Activated CD8-positive, alpha-beta memory T cell treated with anti-CD3 and anti-CD28 coated beads, Interleukin-2, amount 50 U/mL, for 4 hours (primary cell): ENCODE results near the gene MYO5B.

ENCODE experiments used
- DNase-seq: peaks from one replicate; pipeline ENCODE4 v3.0.0-alpha.2; 2020

Gene MYO5B

DNA sequence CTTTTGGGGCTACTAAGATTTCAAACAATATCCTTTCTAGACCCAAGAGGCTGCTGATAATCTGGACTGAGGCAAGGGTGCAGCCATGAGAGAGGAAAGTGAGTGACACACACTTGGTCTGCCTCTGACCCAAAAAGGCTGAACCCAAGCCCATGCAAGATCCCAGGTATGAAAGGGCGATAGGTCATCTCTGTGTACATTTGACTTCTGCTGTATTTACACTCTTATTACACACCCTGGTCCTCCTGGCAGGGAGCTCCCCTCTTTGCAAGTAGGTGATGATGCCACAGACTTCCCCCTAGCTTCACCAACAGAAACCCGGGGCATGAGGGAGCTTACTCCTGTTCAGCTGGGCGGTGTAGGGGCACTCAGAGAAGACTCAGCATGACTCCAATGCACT is 319.8 kb downstream of the MYO5B start:
- DNase-seq: no peak

DNA sequence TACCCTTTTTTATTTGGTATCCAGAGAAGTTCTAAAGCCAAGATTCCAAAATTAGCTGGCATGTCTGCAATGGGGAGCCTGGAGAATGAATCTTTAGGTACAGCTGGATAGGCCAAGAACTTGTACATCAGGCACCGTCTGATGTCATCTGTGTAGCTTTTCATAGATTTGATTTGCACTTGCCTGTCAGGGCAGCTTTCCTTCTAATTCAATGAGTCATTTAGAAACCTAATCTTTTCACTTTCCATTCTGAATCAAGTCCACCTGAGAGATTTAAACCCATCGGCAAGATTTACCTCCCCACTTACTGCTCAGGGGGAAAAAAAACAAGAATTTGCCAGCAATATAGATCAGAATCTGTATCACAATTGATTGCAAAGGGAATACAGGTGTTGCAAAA is 320.7 kb downstream of the MYO5B start:
- DNase-seq: no peak

DNA sequence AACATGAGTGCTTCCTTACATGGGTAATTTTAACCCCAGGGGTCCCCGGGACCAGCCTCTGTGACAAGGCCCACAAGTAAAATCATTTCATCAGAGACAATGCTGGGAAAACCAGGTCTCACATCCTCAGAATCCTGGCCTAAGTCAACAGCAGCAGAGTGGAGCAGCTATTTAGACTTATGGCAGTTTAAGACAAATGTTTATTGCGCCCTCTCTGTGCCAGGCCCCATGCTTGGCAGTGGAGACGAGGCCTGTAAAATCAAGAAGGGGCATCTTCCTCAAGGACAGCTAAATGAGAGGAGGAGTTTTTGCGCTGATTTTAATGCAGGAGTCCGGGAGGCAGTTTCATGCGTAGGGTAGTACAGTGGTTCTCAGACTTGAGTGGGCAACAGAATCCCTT is 325.6 kb downstream of the MYO5B start:
- no peak for DNase-seq

DNA sequence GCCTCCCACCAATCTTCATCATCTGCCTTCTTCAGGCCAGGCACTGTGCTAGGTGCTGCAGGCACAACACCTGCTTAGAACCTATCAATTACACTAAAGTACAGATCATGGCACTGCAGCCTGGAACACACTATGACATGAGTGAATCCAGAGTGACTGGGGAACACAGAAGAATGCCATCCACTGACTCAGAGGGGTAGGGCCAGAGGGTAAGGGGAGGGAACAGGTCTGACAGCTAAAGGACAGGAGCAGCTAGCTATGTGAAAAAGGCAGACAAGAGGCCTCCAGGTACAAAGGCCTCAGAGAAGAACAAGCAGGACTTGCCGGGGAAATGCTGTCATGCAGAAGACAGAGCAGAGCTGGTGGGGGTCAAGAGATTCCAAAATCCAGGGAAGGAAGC is 328.3 kb downstream of the MYO5B start:
- DNase-seq: no peak

DNA sequence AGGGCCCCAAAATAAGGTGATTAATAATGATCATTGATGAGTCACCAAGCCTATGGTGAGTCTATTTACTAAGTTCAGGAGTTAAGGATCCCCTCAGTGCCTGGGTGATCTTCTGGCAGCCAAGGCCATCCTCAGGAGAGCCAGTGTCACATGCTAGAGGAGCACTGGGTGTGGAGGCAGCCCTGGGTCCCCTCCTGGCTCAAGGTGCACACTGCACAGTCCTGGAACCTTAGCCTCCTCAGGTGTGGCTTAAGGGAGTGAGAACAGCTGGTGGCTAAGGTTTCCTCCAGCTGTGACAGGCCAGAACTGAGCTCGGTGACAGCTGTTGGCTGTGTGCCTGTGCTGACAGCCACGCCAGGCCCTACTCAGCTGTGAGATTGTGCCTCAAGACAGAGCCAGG is 329.5 kb downstream of the MYO5B start:
- DNase-seq: no peak

DNA sequence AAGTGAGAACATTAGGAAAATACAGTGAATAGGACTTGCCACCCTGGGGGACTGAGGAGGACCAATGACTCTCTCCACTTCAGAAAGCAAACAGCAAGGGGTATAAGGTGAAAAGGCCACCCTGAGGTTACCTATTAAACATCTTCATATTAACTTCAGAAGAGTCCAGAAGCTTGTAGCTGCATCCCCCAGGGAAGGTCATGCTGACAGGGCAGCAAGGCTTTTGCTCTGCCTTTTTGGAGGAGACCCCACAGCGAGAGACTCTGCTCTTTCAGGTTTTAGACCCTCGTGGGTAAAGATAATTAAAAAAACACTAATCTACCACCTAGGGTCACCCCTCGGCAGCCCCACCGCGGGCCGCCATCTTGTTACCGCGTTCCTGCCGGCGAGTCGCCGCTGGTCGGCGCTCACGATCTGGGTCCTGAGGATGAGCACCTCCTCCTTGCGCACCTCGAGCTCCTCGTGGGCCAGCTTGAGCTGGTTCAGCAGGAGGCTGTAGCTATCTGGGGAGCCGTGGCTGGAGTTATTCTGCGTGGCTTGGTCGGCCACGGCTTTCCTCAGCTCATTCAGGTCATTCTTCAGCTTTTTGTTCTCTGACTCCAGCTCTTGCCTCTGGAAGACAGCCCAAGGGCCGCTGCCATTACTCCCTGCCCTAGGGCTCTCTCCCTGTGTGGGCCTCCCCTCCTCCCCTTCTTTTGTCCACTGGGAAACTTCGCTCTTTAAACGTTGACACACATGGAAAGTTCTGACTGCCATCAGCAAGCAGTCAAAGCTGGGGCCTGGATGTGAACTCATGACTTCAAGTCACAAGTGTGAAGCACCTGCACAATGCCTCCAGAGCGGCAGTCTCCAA is 331.0 kb downstream of the MYO5B start:
- no peak for DNase-seq

DNA sequence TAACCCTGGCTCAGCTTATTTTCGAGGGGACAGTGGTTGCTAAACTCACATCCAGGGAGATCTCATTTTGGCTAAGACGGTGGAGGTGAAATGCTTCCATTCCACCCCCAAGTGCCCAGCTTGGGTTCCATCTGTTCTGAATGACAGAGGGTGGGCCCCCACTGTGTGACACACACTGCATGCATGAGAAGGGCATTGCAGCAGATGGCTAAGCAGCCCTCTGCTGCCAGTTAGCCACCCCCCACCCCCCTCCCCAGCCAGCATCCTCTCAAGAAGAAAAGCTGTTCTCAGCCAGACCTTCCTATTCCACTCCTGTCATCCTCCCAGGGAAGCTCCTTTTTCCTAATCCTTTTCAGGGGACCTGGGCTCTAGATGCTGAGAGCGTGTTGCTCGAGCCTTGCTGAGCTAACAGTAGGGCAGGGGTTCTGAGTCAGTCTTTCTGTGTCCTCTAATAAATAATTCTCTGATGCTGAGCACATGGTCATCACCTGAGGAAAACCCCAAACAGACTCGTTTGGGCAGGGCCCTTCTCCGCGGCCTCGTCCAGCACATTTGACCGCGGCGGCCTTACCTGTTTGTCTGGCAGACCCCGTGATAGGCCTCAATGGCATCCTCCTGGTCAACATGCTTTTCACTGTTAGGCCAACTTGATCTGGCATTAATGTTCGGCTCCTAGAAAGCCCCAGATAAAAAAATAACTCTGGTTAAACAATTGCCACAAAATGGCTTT is 332.1 kb downstream of the MYO5B start:
- no peak for DNase-seq

DNA sequence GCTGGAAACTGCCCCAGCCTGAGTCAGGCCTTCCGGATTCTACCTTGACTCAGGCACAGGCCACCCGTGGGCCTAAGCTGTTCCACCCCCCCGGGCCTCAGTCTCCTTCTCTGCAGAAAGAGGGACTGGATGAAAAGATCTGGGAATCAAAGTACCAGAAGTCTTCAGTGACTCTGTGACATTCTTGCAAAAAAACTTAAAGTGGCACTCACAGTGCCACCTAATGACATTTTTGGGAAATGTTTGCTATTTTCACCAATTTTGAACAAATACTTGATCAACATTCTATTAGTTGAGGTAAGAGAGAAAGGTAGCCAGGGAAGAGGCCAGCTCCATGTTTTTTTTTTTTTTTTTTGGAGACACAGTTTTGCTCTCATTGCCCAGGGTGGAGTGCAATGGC is 333.3 kb downstream of the MYO5B start:
- no peak for DNase-seq

DNA sequence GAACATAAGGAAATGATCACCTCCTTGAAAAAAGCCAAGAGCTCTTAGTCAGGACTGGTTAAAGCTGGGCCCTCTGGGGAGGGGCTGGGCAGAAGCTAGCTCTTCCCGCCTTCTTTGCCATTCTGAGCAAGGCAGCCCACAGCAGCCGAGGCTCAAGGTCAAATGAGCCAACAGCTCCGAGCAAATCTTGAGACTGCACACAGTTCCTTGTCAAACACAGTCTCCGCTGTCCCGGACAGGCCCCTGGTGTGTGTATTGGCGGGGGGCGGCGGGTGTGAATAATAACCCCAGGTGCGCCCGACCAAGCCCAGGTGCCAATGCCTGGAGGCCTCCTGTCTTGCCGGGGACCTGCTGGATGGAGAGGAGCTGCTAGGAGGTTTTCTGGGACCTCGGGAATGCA is 335.2 kb downstream of the MYO5B start:
- no peak for DNase-seq

DNA sequence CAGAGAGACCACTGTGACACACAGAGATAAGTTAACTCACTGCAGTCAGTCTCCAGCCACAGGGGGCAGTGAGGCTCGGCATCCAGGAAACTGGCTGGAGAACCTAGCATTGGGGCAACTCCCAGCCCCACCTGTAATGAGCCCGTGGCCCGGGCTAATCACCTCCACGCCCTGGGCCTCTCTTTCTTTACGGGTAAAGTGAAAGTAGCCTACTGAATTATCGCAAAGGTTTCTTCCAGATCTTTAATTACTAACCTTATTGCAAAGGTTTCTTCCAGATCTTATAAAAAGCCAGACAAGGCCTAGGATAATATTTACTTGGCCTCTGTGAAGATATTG is 336.0 kb downstream of the MYO5B start:
- DNase-seq: no peak

DNA sequence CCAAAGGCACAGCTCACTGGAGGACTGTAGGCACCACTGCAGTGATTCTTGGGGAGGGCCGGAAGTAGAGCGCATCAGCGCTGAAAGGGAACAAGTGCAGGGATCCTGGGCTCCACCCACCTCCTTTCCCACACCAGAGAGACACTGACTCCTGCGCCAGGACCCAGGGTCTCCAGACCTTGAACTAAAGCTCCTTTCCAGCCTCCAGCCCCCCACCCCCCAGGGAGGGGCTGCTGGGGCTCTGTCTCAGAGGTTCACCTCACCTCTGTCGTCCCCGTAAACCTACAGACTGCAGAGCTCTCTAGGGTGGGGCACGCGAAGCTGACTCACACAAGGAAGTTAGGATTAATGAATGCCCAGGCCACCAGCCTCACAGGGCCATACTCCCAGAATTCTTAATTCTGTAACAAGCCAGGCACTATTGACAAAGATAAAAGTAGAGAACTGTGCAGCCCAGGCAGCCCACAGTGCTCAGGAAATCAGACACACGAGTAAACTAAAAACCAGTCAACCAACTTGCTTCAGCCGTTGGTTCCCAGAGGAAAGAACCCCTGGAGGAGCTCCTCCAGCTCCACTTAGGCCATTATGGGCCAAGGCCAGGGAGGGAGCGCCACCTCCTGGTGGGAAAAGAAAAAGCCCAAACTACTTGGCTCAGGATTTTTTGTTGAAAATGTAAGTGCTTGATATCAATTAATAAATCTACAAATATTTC is 336.5 kb downstream of the MYO5B start:
- DNase-seq: peak; percentile 60

DNA sequence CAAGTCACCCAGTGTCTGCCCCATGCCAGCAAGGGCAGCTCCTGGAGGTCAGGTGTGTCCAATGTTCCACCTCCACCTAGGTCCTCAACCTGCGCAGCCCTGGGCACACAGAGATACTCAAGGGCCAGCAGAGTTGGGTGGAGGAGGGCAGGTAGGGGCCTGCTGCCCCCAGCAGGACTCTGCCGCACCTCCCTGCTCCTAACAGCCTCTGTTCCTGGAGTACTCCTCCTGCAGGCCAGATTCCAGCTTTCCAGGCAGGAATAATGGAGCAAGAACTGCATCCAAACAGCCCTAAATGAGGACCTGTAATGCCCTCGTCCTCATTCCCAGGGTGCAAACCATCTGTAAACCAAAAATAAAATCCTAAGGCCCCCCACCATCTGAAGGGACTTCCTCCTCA is 337.2 kb downstream of the MYO5B start:
- no peak for DNase-seq

DNA sequence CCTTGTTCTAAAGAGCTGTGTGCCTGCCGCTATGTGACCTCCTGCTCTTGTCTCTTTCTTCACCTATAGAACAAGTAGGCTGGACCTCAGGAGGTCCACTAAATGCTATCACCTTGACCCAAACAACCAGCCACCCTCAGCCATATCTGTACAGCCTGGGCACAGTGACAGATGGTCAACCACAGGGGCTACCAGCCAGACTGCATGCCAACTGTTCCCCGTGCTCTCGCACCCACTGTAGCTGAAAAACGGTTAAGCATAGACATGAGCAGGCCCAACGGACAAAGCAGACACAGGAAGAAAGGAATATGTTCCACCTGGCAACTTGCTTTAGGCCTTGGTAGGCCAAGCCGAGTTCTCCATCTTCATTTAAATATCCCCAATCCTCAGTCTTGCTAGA is 338.5 kb downstream of the MYO5B start:
- no peak for DNase-seq

DNA sequence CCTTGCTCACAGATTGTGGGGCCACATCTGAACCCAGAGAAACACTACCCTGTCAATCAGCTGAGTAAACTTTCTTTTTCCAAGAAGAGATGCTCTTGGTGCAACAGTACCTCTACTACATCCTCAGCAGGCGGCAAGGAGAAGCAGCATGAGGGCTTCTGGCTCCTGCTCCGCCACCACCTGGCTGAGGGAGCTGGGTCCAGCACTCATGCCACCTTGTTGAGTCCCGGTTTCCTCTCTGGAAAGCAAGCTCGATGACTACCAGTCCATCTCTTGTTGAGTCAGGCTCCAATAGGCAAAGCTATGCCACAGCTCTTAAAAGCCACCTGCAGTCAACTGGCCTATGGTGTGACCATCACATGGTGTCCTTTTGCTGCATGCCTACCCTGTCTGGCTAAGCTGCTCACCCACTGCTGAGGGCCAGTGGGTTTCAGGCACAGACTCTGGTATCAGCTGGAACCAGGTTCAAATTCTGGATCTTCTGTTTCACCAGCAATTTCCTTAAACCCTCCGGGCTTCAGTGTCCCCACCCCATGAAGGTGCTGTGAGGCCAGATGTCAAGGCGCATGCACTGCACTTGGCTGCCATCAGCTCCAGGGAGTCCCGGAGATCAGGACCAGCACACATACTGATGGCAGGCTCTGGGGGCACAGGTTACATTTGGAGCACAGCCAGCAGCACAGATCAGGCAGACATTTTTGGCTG is 339.1 kb downstream of the MYO5B start:
- no peak for DNase-seq

DNA sequence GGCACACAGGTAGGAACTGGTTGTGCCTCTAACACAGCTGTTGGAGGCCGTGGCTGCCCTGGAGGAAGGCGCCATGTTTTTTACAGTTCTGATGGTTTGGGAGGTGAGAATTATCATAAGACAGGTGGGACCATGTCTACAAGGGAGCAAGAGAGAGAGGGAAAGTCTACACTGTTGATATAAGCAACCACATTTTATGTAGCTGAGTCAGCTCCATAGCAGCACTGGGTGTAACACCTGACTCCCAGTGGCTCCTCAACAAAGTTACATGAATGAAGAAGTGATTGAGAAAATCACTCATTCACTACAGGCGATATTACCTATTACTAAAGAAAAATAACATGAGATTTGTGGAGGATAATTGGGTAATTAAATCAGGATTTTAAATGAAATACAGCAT is 340.3 kb downstream of the MYO5B start:
- no peak for DNase-seq

DNA sequence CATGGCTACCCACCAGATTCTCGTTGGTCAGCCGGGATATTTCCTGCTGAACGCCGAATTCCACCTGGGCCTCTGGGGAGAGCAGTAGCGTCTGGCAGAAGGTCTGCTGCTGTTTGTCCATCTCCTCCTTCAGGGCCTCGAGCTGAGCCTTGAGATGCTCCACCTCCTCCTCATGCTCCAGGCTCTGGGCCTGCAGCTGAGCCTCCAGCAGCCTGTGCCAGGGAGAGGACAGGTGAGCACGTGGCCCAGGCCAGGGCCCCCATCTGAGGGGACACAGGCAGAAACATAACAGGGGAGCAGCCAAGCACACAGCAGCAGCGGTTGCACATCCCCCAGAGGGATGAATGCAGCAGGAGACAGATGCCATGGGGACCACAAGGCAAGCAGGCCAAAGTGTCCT is 341.5 kb downstream of the MYO5B start:
- no peak for DNase-seq

DNA sequence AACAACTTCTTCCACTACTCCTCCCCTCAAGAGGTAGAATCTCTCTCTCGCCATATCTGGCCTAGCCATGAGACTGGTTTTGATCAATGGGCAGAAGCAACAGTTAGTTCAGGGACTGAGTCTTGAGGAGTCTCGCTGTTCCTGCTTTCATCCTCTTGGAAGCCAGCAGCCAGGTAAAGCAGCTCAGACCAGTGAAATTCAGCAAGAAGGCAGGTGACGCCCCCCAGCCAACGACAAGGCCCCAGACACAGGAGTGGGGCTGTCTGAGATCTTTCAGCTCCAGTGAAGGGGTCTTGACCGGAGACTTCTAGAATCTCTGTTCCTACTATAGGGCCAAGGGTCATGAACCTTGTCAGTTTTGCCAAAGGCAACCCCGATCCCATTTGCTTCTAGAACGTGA is 341.9 kb downstream of the MYO5B start:
- no peak for DNase-seq

DNA sequence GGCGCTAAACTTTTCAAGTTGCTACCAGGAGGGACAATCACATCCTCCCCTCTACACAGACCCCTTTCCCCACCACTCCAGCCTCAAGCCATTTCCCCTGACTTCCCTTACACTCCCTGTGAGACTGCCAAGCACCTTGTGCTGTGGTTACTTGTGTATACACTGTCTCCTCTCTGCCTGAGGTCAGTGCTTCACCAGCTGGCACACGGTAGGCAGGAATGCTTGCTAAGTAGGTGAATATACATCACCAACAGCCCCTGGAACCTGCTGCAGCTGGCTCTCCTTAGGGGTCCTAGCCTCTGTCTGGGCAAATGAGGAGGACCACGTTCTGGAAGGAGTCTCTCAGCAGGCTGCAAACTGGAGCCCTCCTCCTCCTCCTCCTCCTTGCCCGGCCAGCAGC is 343.3 kb downstream of the MYO5B start:
- DNase-seq: no peak

DNA sequence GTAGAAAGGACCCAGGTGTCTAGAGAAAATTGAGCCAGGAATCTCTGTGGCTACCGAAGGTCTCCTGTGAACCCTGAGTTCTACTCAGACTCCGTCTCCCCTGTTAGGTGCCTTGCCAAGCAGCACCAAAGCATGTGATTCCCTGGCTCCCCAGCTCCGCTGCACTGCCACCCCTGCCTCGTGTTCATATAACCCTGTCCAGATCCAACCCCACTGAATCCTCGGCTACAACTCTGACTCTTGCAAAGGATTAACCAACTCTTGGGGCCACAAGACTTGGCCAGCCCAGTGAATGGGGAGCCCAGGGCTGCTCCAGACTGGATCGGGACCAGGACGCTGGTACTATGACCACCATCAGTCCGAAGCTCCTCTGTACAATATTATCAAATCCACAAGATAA is 344.3 kb downstream of the MYO5B start:
- DNase-seq: no peak

DNA sequence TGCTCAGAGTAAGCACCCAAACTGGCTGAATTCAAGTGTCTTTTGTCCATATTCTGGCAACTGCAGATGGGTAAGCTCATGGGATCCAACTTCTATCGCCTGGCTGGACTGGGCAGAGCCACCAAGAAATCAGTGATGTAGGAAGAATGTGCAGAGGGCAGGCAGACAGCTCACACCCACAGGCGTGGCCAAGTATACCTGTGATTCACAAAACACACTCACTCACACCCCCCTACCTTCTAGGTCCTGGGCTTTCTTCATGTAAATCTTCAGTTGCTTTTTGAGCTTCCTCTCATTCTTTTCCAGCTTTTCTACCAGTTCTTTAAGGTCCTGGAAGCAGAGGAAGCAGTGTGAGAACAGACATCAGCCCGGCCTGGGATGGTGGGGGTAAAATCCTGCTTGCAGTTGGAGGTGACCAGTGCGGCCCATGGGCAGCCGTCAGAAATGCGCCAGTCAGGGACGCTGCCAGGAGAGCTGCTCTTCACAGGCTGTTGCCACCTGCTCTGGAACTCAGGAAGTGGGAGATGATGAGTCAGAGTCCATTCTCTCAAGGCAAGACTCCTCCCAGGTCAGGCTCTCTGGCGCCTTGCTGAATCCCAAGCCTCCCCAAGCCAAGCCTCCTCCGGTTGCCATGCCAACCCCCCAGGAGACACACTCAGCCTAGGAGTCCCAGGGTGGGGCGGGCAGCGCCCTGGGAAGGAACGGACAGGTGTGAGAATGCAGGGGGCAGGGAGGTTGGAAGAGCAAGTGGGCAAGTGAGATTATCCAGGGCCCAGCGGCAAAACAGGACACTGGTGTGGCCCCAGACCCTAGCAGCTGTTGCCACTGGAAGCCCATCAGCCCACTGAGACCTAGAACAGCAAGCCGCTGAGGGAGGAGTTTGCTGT is 345.4 kb downstream of the MYO5B start:
- no peak for DNase-seq

DNA sequence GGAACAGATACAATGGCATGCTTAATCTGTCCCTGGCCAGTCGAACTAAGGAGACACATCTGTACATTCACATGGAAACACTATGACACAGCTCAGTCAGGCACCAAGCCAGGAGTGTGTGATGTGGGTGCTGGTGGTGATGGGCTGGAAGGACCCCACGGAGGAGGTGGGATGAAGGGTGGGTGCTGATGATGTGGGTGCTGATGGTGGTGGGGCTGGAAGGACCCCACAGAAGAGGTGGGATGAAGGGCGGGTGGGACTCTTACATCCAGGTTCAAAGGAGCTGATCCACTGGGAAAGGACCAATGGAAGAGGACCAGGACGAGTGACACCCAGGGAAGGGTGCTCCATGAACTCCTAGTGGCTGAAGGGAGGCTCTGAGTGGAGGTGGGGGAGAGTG is 346.8 kb downstream of the MYO5B start:
- DNase-seq: no peak

DNA sequence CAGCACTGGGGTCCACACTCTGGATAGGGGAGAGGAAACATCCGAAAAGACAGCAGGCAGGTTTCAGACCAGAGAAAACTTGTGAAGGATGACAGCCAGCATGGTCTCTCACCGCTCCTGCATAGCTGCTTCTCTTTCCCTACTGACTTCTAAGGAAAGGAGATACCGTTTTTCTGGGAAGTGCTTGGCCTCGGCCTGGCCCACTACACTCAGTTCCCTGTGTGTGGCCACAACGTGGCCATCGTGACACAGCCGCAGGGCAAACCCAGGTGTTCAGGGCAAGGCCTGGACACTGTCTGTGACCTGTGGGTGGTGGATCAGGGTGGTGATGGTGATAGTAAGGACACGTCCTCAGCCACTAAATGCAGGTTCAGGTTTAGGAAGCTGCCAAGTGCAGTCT is 347.4 kb downstream of the MYO5B start:
- no peak for DNase-seq
